ENCODE measurements around the gene OGFOD2.

OGFOD2 gene

GRCh38 chr12:122969676-122970075 is 5.4 kb upstream of the OGFOD2 start:
- H3F3A ChIP-seq (ENCODE audit: insufficient read depth, low read length), result 0 out of 2 replicates have a peak, but pooled peaks cover under 1% of the 10 kb centered on the region
- no peaks in the 10 kb centered on the region for H3K36me3 ChIP-seq (replicated peaks; ENCODE audit: insufficient read depth, low read length)
- DNase-seq, result no peak
- no peak overlapping the region for H3K9ac ChIP-seq (ENCODE audit: low read length)
- no peak overlapping the region for H3K27ac ChIP-seq (ENCODE audit: low read length)
- H3K4me3 ChIP-seq (ENCODE audit: low read length), result no peak overlapping the region
- peaks cover 3% of the 10 kb centered on the region; the same call in 1 of the 2 replicates for H3K4me1 ChIP-seq (ENCODE audit: low read length)
- H4K20me1 ChIP-seq (ENCODE audit: insufficient read depth, low read length), result no peaks in the 10 kb centered on the region
- no peak overlapping the region for H3K4me2 ChIP-seq (ENCODE audit: low read depth, low read length)
- H2AFZ ChIP-seq (ENCODE audit: low read length), result no peak overlapping the region
- no peaks in the 10 kb centered on the region for H3K9me2 ChIP-seq (replicated peaks; ENCODE audit: insufficient read depth, low read length)
- no peaks in the 10 kb centered on the region for H3K27me3 ChIP-seq (replicated peaks; ENCODE audit: insufficient read depth, low read length)
- no peaks in the 10 kb centered on the region for H3K9me3 ChIP-seq (replicated peaks; ENCODE audit: insufficient read depth, low read length)
- no peaks in the 10 kb centered on the region for H3K79me2 ChIP-seq (ENCODE audit: low read length)
- TF ChIP-seq CTCF (IDR thresholded peaks at IDR 0.05; ENCODE audit: low read length) (no peak), EZH2phosphoT487 (IDR thresholded peaks at IDR 0.05; ENCODE audit: low read length) (no peak), EZH2 (optimal IDR thresholded peaks at IDR 0.05; ENCODE audit: low read depth, low read length) (no peak)

GRCh38 chr12:122974274-122974891 is 661 bp upstream of the OGFOD2 start:
- peak overlapping the region; percentile 99 for H3K9ac ChIP-seq (ENCODE audit: low read length)
- peaks cover 19% of the 10 kb centered on the region for H3K79me2 ChIP-seq (ENCODE audit: low read length)
- peak; percentile 93 for DNase-seq
- no peaks in the 10 kb centered on the region for H3K36me3 ChIP-seq (replicated peaks; ENCODE audit: insufficient read depth, low read length)
- no peaks in the 10 kb centered on the region for H3K4me1 ChIP-seq (ENCODE audit: low read length)
- TF ChIP-seq EZH2phosphoT487 (IDR thresholded peaks at IDR 0.05; ENCODE audit: low read length) (no peak), CTCF (IDR thresholded peaks at IDR 0.05; ENCODE audit: low read length) (no peak), EZH2 (optimal IDR thresholded peaks at IDR 0.05; ENCODE audit: low read depth, low read length) (no peak)
- H4K20me1 ChIP-seq (ENCODE audit: insufficient read depth, low read length), result no peaks in the 10 kb centered on the region
- no peaks in the 10 kb centered on the region for H3K9me2 ChIP-seq (replicated peaks; ENCODE audit: insufficient read depth, low read length)
- peak overlapping the region; percentile 99 for H2AFZ ChIP-seq (ENCODE audit: low read length)
- H3K9me3 ChIP-seq (replicated peaks; ENCODE audit: insufficient read depth, low read length), result no peaks in the 10 kb centered on the region
- 0 out of 2 replicates have a peak, but pooled peaks cover 2% of the 10 kb centered on the region for H3F3A ChIP-seq (ENCODE audit: insufficient read depth, low read length)
- H3K27me3 ChIP-seq (replicated peaks; ENCODE audit: insufficient read depth, low read length), result no peaks in the 10 kb centered on the region
- H3K4me2 ChIP-seq (ENCODE audit: low read depth, low read length), result peak overlapping the region; percentile 72
- H3K27ac ChIP-seq (ENCODE audit: low read length), result peak overlapping the region; percentile 92
- peak overlapping the region; percentile 93 for H3K4me3 ChIP-seq (ENCODE audit: low read length)

GRCh38 chr12:122975790-122976647 is 975 bp downstream of the OGFOD2 start:
- no peak for DNase-seq
- Histone ChIP-seq H3F3A (ENCODE audit: insufficient read depth, low read length) (0 out of 2 replicates have a peak, but pooled peaks cover 2% of the 10 kb centered on the region), H3K4me2 (ENCODE audit: low read depth, low read length) (peak overlapping the region; percentile 88), H3K4me1 (ENCODE audit: low read length) (no peaks in the 10 kb centered on the region), H3K9ac (ENCODE audit: low read length) (peak overlapping the region; percentile 99), H3K79me2 (ENCODE audit: low read length) (peaks cover 26% of the 10 kb centered on the region), H3K9me3 (replicated peaks; ENCODE audit: insufficient read depth, low read length) (no peaks in the 10 kb centered on the region), H3K27me3 (replicated peaks; ENCODE audit: insufficient read depth, low read length) (no peaks in the 10 kb centered on the region), H3K27ac (ENCODE audit: low read length) (peak overlapping the region; percentile 92; the same call in 1 of the 2 replicates), H2AFZ (ENCODE audit: low read length) (0 out of 2 replicates have a peak overlapping the region, but pooled peaks have one; percentile 99), H4K20me1 (ENCODE audit: insufficient read depth, low read length) (no peaks in the 10 kb centered on the region), H3K36me3 (replicated peaks; ENCODE audit: insufficient read depth, low read length) (no peaks in the 10 kb centered on the region), H3K4me3 (ENCODE audit: low read length) (peak overlapping the region; percentile 93), H3K9me2 (replicated peaks; ENCODE audit: insufficient read depth, low read length) (no peaks in the 10 kb centered on the region)
- no peak for TF ChIP-seq EZH2 (optimal IDR thresholded peaks at IDR 0.05; ENCODE audit: low read depth, low read length)
- TF ChIP-seq CTCF (IDR thresholded peaks at IDR 0.05; ENCODE audit: low read length), result no peak
- TF ChIP-seq EZH2phosphoT487 (IDR thresholded peaks at IDR 0.05; ENCODE audit: low read length), result no peak

Measured in MM.1S (cell line).